GM19328 (cell line): Measurements from ENCODE around the gene UBE2C.
"Not testable (repeated sequence)": the region's sequence is repeated elsewhere in the genome, so short reads cannot be mapped to it uniquely, and the experiment has no call there.

Source experiments
- ATAC-seq: cut with Tn5 transposase; IDR thresholded peaks from one replicate; pipeline ENCODE4 v1.9.1; 2021; ENCODE audit warnings: mild to moderate bottlenecking, moderate library complexity; ENCODE audit not compliant: unreplicated experiment

Gene UBE2C

DNA sequence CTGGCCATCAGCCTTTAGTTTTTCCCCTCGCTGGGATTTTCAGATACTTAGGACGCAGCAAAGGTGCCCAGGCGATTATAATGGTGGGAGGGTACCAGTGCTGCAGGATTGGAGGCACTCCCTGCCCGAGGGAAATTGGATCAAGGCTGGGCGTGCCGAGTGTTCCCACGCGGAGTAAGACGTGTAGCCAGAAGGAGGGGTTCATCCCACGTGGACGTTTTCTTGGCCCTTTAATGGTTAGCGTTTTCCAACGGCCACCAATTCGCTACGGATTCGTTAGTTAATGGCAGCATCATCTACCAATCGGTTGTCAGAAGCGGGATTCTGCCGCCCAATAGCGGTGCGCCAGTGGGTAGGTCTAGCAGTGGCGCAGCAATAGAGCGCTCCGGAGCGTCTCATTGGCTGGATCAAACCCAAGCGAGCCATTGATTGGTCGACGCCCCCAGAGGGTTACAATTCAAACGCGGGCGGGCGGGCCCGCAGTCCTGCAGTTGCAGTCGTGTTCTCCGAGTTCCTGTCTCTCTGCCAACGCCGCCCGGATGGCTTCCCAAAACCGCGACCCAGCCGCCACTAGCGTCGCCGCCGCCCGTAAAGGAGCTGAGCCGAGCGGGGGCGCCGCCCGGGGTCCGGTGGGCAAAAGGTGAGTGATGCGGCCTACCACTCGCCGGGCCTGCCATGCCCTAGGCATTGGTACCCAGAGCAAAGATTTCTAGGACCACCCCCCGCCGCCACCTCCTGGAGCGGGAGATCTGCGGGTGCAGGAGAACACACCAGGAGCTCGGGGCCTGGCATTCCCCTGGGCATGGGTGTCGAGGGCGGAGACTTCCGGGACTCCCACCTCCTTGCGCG is at the start of gene UBE2C:
UBE2C (plus strand) TSS at position 488 of the 849 bp plus-strand sequence; CDS start at position 540, 52 bp downstream.
- peak; percentile 99 for ATAC-seq

DNA sequence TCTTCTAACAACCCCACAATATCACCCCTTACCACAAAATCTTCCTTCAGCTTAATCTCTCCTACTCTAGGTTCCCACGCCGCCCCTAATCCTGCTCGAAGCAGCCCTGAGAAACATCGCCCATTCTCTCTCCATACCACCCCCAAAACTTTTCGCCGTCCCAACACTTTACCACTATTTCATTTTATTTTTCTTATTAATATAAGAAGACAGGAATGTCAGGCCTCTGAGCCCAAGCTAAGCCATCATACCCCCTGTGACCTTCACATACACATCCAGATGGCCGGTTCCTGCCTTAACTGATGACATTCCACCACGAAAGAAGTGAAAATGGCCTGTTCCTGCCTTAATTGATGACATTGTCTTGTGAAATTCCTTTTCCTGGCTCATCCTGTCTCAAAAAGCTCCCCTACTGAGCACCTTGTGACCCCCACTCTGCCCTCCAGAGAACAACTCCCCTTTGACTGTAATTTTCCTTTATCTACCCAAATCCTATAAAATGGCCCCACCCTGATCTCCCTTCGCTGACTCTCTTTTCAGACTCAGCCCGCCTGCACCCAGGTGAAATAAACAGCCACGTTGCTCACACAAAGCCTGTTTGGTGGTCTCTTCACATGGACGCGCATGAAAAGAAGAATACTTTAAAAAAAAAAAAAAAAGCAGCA is 47.7 kb upstream of the UBE2C start:
- not testable (repeated sequence) for ATAC-seq

DNA sequence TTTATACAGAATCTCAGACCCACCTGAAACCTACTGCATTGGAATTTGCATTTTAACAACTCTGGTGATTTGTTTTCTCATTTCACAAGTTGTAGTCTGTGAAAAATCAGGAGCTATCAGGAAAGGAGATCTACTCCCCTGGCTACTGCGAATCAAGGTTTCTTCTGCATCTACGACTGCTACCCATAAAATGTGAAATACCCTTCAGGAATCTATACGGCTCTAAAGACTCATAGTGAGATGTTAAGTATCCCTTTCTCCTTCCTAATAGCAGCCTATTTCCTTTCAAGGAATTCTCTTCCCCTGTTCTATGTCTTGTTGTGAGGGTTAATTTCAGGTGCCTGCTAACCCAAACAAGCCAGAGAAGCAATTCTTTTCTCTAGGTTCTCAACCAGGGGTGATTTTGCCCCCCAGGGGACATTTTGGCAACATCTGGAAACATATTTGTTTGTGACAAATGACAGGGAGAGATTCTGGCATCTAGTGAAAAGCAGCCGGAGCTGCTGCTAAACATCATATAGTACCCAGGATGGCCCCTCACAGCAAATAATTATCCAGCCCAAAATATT is 47.1 kb upstream of the UBE2C start:
- no peak for ATAC-seq

DNA sequence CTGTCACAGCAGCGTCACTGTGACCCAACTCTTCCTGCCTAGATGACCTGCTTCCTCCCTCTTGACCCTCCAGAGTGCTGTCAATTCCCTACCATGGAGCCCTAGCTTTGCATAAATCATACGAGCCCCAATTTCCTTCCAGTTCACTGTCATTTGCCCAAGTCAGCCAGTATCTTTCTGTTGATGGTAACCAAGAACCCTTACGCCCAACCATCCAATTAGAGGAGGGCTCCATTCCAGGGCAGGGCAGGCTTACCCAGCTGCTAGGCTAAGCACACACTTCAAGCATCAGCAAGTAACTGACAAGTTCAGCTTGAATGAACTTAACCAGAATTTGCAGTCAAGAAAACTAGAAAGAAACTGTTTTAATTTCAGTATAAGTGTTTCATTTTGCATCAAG is 46.5 kb upstream of the UBE2C start:
- no peak for ATAC-seq

DNA sequence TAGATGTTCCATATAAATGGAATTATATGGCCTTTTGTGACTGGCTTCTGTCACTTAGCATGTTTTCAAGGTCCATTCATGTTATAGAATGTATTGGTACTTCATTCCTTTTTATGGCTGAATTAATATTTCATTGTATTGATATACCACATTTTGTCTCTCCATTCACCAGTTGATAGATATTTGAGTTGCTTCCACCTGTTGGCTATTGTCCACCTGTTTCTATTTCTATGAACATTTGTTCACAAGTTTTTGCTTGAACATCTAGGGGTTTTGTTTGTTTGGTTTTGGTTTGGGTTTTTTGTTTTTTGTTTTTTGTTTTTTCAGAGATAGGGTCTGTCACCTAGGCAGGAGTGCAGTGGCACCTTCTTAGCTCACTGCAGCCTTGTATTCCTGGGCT is 44.0 kb upstream of the UBE2C start:
- ATAC-seq = no peak

DNA sequence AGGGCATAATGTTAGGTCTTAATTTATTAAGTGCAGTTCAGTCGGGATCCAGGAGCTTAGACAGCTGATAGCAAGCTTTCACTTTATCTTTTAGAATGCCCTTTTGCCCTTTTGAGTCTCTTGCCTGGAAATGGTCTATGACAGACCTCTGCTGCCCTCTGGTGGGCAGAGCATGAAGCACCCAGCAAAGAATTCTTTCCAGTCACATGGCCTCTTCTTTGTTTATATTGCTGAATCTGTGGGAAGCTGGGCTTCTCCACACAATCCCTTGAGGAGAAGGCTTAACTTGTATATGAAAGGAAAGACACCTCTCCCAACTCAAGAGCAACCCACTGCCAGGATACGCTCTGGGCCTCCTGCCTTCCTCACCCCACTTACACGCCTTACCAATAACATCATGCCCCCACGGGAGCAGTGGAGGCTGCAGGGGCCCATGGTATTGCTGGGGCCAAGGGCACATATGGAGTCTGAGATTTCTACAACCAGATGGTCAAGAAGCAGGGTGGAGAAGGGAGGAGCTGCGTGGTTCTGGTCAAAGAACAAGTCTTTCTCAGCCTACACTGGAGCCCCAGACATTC is 41.2 kb upstream of the UBE2C start:
- ATAC-seq = no peak

DNA sequence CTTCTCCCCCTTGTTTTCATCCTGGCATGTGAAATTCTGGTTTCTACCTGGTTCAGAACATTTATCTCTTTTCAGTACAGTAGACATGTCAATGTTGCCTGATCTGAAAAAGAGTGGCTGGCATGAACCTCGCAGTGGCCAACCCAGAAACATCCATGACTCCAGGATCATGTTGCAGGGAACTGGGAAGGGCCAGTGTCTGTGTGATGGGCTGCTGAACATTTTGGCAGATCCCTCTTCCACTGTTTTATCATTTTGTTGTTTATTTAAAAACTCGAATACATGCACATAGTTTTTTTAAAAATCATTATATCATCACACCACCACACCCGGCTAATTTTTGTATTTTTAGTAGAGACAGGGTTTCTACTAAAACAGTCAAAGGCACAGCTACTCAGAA is 39.8 kb upstream of the UBE2C start:
- no peak for ATAC-seq

DNA sequence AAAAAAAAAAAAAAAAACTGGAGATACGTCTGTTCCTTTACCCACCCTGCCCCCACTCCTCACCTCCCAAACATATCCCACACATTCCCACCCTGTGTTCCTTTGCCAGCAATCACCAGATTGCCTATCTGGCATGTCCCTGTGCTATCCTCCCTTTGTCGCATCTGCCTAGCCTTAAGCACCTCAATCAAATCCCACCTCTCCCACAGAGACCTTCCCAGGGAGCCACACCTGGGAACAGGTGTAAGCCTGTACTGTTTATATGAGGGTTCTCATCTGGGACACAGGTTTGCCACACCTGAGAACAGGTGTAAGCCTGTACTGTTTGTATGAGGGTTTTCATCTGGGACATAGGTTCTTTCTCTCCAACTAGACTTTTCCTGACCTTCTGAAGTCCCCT is 37.5 kb upstream of the UBE2C start:
- no peak for ATAC-seq

DNA sequence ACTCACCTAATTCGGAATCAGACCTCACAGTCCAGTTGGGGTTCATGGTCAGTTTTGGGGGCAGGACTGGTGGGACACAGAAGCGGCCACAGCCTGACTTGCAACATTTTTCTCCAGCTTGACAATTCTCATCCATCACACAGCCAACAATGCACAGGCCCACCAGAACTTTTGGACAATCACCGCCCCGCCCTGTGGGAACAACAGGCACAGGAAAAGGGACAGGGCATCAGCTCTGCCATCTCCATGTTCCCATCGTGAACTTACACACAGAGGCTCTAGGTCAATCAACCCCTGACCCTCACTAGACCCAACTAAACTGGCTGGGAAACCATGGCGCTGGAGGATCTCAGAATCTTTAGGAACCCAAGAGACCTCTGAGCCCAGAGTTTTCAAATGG is 37.0 kb upstream of the UBE2C start:
- no peak for ATAC-seq

DNA sequence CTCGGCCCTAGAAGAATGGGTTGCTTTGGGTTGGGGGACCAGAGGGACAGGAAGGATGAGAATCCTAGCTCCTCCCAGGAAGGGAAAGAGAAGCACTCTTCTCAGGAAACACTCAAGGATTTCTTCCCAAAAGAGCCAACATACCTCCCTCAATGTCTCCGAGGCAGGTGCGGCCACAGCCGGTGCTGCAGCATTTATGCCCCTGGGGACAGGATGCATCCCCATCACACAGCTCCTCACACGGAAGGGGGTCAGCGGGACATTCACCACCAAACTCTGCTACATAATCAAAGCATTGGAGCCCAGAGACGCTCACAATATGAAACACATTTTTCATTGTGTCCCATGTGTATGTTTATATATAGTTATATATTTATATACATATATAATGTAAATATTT is 35.5 kb upstream of the UBE2C start:
- ATAC-seq = no peak

DNA sequence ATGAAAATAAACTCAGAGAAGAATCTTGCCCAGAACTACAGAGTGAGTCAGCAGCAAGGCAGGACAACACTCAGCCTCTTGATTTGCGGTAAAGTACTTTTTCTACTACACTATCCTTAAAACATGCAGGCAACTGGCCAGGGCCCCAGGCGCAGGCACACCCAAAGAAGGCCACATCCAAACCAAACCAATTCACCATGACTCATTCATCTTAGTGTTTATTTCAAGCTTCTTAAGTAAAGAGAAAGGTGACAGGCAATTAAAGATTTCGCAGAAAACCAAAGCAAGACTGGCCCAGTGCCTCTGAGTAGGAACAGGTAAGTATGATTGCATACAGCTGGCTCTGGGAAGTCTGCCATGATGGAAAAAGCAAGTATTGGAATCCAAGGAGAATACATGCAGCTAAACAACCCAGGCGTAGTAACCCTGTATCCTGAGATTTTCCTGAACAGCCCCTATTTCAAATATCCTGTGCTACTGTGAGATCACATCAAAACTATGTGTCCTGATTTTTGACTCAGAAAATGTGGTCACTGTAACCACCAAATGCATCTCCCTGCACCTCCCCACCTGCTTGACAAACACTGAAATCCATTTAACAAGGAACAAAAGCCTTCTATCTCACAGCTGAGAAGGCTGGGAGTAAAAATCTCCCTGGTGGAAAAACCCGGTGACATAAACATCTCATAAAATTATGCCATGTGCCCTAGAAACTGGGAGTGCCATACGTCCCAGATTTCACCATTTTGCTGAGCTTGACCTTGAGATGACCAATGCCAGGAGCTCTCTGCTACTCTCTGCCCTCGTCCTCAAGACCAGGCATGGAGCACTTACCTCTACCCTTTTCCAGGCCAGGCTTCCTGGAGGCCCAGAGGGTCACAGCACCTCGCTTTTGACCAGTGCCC is 33.2 kb upstream of the UBE2C start:
- ATAC-seq = no peak

DNA sequence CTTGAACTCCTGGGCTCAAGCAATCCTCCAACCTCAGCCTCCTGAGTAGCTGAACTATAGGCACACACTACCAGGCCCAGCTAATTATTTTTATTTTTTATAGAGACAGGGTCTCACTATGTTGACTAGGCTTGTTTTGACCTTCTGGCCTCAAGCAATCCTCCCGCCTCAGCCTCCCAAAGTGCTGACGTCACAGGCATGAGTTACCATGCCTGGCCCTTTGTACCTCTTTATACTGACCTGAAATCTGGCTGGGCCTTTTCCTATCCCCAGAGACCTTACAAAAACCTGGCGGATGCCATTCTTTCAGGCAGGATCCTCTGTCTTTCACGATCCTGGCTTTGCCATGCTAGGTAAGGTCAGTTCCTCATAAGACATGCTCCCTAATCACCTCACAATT is 32.3 kb upstream of the UBE2C start:
- ATAC-seq = no peak

DNA sequence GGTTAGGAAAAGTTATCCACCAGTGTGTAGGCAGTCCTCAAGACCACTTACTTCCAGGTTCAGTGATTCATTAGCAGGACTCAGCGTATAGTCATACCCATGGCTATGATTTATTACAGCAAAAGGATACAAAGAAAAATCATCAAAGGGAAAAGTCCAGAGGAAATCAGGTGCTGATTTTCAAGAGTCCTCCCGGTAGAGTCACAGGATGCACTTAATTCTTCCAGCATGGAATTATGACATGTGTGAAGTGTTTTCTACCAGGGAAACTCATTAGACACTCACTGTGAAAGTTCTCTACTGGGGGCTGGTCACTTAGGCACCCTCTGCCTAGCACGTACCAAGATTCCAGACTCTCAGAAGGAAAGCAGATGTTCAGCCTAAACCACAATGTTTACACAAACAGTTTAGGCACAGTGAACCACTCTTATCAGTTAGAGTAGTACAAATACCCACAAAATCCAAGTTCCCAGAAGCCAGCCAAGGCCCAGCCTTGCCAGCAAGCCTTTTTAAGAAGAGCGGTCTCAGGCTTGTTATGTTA is 31.0 kb upstream of the UBE2C start:
- ATAC-seq = no peak

DNA sequence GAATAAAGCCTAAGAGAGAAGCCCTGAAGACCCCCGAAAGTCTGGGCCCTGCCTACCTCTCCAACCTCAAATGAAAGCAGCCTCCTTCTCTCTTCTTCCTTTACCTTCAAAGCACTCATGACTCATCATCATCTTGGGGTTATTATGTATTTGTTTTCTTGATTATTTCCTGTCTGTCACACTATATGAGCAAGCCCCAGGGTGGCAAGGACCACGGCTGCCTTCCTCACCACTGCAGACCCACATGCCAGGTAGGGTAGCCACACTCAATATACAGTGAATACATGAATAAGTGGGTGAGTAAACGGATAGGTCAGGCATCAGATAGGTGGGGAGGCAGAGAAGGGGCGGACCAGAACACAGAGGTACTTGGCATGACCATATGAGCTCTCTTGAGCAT is 29.6 kb upstream of the UBE2C start:
- no peak for ATAC-seq

DNA sequence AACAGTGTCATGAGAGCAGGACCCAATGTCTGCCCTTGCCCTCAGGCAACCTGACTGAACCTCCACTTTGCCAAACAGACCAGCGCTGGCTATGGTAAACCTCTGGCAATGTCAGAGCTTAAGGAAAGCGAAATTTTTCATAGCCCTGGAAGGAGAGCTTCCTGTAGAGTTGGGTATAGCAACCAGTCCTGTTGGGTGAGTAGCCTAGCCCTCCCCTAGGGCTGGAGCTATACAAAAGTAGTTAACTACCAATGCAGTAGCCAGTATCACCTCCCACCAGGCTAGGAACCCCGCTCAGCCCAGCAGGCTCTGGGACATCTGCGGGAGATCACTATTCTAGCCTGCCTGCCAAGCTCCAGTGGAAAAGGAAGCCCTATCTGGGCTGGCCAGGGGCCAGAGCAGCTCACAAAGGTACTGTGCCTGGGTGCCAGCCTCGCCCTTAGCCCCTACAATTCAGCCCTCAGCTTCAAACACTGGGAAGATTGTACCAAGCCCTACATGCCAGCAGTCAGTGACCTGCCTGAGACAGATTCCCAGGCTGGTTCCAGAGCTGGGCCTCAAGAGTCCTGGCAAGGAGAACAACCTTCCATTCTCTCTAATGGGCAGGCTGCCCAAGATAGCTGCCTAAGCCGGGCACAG is 28.7 kb upstream of the UBE2C start:
- ATAC-seq = no peak

DNA sequence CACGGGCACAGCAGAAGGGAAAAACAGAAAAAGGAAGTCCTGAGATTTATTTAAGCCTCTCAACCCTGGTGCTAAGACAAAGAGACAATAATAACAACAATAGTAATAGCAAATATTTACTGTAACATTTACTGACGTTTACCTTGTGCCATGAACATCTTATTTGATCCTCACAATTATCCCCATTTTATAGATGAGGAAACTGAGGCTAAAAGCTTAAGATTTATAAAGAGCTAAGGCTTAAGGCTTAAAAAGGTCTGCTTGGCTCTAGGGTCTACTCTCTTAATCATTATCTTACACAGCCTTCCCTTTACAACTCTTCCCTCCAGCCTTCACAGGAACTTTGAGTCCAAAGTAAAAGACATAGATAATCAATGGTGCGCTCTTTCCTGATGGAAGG is 24.1 kb upstream of the UBE2C start:
- ATAC-seq = no peak

DNA sequence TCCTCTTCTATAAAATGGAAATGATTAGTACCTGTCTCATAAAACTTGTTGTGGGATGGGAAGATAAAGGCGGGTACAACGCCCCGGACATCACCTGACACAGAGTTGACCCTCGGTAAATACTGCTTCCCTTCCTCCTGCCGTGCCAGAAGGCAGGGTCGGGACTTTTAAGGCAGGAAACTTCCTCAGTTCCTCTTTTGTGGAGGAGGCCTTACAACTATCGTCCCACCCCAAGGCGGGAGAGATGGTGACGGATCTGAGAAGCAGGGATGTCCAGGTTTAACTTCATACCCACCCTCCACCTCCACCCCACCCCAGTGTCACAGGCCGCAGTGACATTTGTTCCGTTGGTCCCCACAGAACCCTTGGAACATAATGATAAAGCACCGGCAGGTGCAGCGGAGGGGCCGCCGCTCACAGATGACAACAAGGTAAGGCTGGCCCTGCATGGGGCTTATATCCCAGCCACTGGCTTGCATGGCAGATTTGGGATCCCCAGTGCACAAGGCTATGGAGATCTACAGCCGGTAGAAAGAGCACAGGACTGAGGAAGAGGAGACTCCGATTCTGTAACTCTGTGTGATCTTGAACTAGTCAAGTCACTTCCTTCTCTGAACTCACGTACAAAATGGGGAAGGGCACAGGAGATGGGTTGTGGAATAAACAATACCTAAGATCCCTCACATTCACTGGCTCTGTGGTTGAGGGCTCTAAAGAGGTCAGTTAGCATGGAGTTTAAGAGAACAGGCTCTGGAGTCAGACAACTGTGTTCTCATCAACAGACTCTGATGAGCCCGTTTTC is 19.9 kb upstream of the UBE2C start:
- ATAC-seq = no peak

DNA sequence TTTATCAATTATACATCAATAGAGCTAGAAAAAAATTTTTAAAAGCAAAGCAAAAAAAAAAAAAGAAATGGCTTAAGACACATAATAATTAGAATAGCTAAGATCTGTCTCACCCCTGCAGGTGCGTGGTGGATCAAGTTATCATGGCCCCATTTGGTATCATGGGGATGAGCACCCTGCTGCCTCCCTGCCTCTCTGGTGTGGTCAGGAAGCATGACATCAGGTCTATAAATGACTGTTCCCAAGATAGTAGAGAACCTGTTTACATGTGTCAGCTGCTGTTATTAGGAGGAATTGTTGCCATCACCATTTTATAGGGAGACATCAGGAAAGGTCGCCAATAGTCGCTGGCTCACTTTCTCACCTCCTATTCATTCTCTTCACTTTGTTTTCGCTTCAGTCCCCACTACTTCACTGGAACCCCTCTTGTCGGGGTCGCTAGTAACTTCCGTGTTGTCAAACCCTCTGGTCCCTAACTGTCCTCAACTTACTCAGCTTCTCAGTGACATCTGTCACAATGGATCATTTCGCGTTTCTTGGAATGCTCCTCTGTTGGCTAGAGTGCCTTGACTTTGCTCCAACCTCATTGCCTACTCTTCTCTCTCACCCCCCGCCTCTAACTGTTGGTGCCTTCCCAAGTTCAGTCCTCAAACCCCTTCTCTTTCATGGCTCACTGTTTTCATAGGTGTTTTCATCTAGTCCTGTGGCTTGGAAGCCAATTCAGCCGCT is 15.9 kb upstream of the UBE2C start:
- no peak for ATAC-seq
